ENCODE measurements around the gene PCSK5.

DNA sequence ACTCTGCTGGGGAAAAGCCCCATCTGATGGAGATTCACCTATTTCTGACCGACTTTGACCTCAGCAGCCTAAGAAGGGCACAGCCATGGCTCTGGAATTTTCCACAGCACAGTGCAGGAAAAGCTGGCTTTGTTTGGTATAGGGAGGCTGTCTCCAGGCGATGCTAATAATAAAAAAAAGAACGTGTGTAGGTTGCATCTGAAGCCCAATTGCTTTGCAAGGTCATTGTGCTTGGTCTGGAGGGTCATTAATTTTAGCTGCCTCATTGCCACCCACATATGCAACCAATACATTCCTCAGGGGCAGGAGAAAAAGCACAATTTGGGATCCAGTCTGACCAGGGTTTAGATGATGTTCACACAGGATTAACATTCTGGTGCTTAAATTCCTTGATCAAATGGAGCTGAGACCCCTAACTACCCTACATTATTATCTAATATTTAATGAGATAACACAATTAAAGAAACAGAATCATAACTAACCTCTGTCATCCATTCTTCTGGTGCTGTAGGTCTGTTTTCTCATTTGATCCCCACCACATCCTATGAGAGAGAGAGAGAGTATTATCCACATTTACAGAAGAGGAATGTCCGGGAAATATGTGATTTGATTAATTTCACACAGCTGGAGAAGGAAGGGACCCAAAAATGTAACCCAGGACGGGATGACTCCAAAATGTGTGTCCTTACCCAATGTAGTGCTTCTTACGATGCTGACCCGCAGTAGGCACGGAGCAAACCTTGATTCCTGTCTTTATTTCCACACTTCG is 327.8 kb downstream of the PCSK5 start:
- TF ChIP-seq CTCF (IDR thresholded peaks at IDR 0.05; ENCODE audit: low read length) = no peak
- no peak for TF ChIP-seq EZH2phosphoT487 (IDR thresholded peaks at IDR 0.05; ENCODE audit: low read length)
- TF ChIP-seq EZH2 (optimal IDR thresholded peaks at IDR 0.05; ENCODE audit: low read depth, low read length) = no peak
